PFSK-1 (cell line): ENCODE results near the gene NT5DC3.

ENCODE experiments used
- SIN3A ChIP-seq: IDR thresholded peaks from 2 replicates; pipeline ENCODE4 v1.6.1; 2012; ENCODE audit warnings: mild to moderate bottlenecking, low read length, moderate library complexity, borderline replicate concordance; ENCODE audit not compliant: insufficient read depth
- TAF1 ChIP-seq: IDR thresholded peaks from 2 replicates; pipeline ENCODE4 v1.6.1; 2012; ENCODE audit warnings: low read length, control low read depth, borderline replicate concordance; ENCODE audit not compliant: insufficient read depth

DNA sequence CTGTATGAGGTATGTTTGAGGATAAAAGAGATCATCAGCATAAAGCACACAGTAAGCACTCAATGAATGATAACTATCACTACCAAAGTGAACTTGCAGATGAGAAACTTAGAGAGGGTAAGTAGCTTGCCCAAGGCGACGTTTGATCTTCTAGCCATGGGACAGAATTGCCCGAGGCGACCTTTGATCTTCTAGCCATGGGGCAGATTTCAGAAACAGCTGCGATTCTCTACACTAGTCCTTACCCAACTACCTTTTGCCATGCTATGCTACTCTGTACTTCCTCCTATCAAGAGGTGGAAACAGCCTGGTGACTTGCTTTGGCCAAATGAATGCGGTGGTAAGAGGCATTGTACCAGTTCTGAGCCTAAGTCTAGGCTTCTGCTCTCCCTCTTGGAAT, 23.7 kb upstream of the NT5DC3 start:
- no peak for TF ChIP-seq TAF1
- no peak for TF ChIP-seq SIN3A
